GM12801 (cell line): Measurements from ENCODE around the gene RPGR.

Source experiments
- CTCF ChIP-seq: IDR thresholded peaks from one replicate; pipeline ENCODE4 v1.5.1; 2011; ENCODE audit warnings: control low read depth; ENCODE audit not compliant: insufficient read length; ENCODE audit errors: extremely low read depth

Gene RPGR

GRCh38 chrX:38320819-38321218, 6.5 kb downstream of the RPGR start:
- no peak for TF ChIP-seq CTCF

DNA sequence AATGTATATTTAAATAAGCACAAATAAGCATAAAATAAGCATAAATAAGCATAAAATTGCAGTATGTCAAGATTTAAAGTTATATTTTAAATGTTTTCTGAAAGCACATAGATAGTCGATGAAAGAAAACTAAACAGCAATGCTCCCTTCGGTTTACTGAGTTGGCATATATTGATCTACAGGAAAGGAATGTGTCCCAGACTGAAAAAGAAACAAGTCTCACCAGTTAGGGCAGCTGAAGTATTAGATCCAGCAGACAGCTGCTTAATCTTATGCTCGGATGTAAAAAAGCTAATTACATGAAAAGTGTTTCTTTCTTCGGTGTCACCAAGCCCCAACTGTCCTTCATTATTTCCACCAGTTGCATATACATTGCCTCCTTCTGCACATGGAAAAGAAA, 8.7 kb downstream of the RPGR start:
- no peak for TF ChIP-seq CTCF

GRCh38 chrX:38318196-38318595, 9.1 kb downstream of the RPGR start:
- TF ChIP-seq CTCF: no peak

DNA sequence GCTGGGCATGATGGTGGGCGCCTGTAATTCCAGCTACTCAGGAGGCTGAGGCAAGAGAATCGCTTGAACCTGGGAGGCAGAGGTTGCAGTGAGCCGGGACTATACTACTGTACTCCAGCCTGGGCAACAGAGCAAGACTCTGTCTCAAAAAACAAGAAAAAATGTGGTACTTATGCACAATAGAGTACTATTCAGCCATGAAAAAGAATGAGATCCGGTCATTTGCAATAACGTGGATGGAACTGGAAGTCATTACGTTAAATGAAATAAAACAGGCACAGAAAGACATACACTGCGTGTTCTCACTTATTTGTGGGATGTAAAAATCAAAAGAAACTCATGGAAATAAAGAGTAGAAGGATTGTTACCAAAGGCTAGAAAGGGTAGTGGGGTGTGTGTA, 12.1 kb downstream of the RPGR start:
- no peak for TF ChIP-seq CTCF

DNA sequence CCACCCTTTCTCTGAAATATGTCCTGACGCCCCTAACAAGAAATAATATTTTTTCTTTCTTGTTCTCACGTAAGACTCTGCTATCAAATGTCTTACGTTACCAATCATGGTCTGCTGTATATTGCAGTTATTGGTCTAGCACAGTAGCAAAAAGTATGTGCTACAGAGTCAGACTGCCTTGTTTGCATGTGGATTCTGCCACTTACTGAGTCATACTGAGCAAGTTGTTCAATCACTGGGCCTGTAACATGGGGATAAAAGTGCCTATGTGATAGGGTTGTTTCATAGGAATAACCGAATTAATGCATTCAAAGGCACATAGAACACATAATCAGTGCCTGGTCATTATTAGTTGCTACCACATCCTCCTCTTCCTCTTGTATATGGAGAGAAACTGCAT, 14.1 kb downstream of the RPGR start:
- TF ChIP-seq CTCF: no peak

GRCh38 chrX:38312436-38312835, 14.9 kb downstream of the RPGR start:
- TF ChIP-seq CTCF: no peak

DNA sequence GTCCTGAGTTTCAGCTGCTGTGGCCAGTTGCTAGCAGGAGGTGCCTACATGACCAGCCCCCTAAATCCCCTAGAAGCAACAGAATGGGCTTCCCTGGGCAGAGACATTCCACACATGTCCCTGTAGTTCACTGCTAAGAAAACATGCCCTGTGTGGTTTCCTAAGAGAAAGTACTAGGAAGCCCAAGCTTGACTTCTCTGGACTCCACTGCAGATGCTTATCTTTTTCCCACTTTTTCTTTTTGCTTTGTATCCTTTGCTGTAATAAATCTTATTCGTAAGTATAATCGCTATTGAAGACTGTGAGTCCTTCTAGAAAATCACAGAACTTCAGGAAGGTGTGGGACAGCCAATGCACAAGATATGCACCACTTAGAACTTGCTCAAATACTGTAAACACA, 15.6 kb downstream of the RPGR start:
- TF ChIP-seq CTCF: no peak

DNA sequence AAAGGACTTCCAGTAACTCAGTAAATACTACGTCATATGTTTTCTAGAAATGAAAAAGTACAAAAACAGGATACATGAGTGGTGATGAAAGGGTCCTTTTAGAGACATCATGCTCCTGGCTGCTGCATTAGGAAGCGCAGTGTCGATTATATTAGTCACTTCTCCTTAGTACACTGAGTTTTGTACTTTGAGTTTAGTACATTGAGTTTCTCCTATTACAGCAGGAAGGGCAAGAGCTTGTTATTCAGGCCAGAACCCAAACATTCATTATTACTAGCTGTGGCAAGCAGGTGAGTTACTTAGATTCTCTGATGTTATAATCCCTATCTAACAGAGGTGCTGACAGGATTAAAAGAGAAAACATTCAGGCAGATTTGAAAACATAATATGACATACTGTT, 21.3 kb downstream of the RPGR start:
- no peak for TF ChIP-seq CTCF
